Activated CD8-positive, alpha-beta T cell treated with anti-CD3 and anti-CD28 coated beads for 36 hours (primary cell): Measurements from ENCODE around the gene CCS. TPM values are rescaled to one million over a fixed set of nuclear protein-coding genes. Genes with fewer than 3 reads are reported as not detected.

Experiments used
- ATAC-seq: fragments of 200-7000 bp; cut with Tn5 transposase; one replicate; pipeline ENCODE4 v1.10.0; 2021; ENCODE audit warnings: mild to moderate bottlenecking, moderate library complexity
- CTCF ChIA-PET: fragments of 350-600 bp; sonication (Branson Sonifier 250); formaldehyde crosslinking; loops from one replicate; lab custom pipeline; 2021; ENCODE audit warnings: antibody characterized with exemption; lab: Charles Lee
- POLR2A ChIA-PET: fragments of 350-600 bp; sonication (Branson Sonifier 250); formaldehyde crosslinking; loops from one replicate; lab custom pipeline; 2021; ENCODE audit warnings: antibody characterized with exemption; lab: Charles Lee
- DNase-seq: peaks from one replicate; pipeline ENCODE4 v3.0.0-alpha.2; 2020
- H3K27ac Mint-ChIP-seq: one replicate; pipeline ENCODE4 v1.8.0; 2021; ENCODE audit warnings: mild to moderate bottlenecking, mixed read lengths
- H3K27me3 Mint-ChIP-seq: one replicate; pipeline ENCODE4 v1.8.0; 2021; ENCODE audit warnings: mixed read lengths
- H3K36me3 Mint-ChIP-seq: one replicate; pipeline ENCODE4 v1.8.0; 2021; ENCODE audit warnings: low read depth, mixed read lengths
- H3K4me1 Mint-ChIP-seq: one replicate; pipeline ENCODE4 v1.8.0; 2021; ENCODE audit warnings: low read depth, mixed read lengths
- H3K4me3 Mint-ChIP-seq: one replicate; pipeline ENCODE4 v1.8.0; 2021; ENCODE audit warnings: mild to moderate bottlenecking, moderate library complexity, mixed read lengths
- H3K9me3 Mint-ChIP-seq: one replicate; pipeline ENCODE4 v1.8.0; 2021; ENCODE audit warnings: mixed read lengths
- CTCF ChIP-seq: fragments of 200-600 bp; IDR thresholded peaks from one replicate; pipeline ENCODE4 v1.8.0; 2022; ENCODE audit warnings: antibody characterized with exemption, mild to moderate bottlenecking
- intact Hi-C: fragments of 100-400 bp; cut with micrococcal nuclease; formaldehyde crosslinking; loops from one replicate; pipeline ENCODE4 v1.10.0; 2022
- total RNA-seq, 2 experiments: library from RNA; stranded (reverse); gene quantifications; one replicate each; pipeline ENCODE4 v1.2.3, GENCODE V29; 2021

The CCS gene
- total RNA-seq, 2 experiments from 2014 or later = 22.0 to 25.6 TPM

- ChIA-PET POLR2A (interaction anchor here (0.7 to 1.8 kb wide), 5 partner anchors 11 to 33 kb away, joined by 3 to 8 read pairs (median 4); no protein-coding TSS in a partner anchor), CTCF (no interaction called here)
- ATAC-seq (no peak), DNase-seq (no peak)
- peaks cover 19% of the 10 kb centered on the region for H3K36me3 Mint-ChIP-seq
- no peak for TF ChIP-seq CTCF
- no peak overlapping the region for H3K27ac Mint-ChIP-seq
- H3K27me3 Mint-ChIP-seq = no peaks in the 10 kb centered on the region
- intact Hi-C loops = no loop called here
- no peaks in the 10 kb centered on the region for H3K9me3 Mint-ChIP-seq
- H3K4me3 Mint-ChIP-seq = no peak overlapping the region
- H3K4me1 Mint-ChIP-seq = peaks cover 10% of the 10 kb centered on the region
These were observed 19.5 kb downstream of the CCS start for GRCh38 chr11:66612458-66612857.

- Mint-ChIP-seq H3K36me3 (peaks cover 35% of the 10 kb centered on the region), H3K4me3 (no peak overlapping the region), H3K9me3 (no peaks in the 10 kb centered on the region), H3K4me1 (peaks cover 20% of the 10 kb centered on the region), H3K27ac (no peak overlapping the region), H3K27me3 (no peaks in the 10 kb centered on the region)
- POLR2A ChIA-PET = interaction anchor here (0.9 to 2.0 kb wide), 5 partner anchors 10 to 64 kb away, joined by 3 to 9 read pairs (median 3); partner anchors contain the start of gene RBM4B
- CTCF ChIA-PET = no interaction called here
- no peak for ATAC-seq
- TF ChIP-seq CTCF = no peak
- no peak for DNase-seq
- intact Hi-C loops = no loop called here
These were observed 21.1 kb downstream of the CCS start for GRCh38 chr11:66614073-66614472.

- ChIA-PET CTCF (interaction anchor here (1.6 to 2.6 kb wide), 3 partner anchors 22 to 207 kb away, joined by 4 to 16 read pairs (median 13); partner anchors contain the start of genes RBM4 and RBM4B), POLR2A (interaction anchor here (0.8 to 16.1 kb wide), 13 partner anchors 9 to 546 kb away, joined by 3 to 558 read pairs (median 5); partner anchors contain the start of genes ACTN3, CCS, RBM4 and RBM4B)
- Mint-ChIP-seq H3K4me3 (peak within 1 kb of the TSS; percentile 93), H3K36me3 (peaks cover 54% of the 10 kb centered on the region), H3K9me3 (peaks cover 1% of the 10 kb centered on the region), H3K27ac (peak within 1 kb of the TSS; percentile 98), H3K4me1 (peaks cover 33% of the 10 kb centered on the region), H3K27me3 (no peaks in the 10 kb centered on the region)
- ATAC-seq (peak; percentile 96), DNase-seq (peak; percentile 99)
- intact Hi-C loops = loop anchor here (5.0 kb wide), 1 partner anchor 39 kb away; no protein-coding TSS in a partner anchor
- no peak for TF ChIP-seq CTCF
These were observed 23.6 kb downstream of the CCS start, which contains the start of gene RBM14 for GRCh38 chr11:66616379-66617154. Gene RBM14, plus strand, starts transcription at chr11:66616630. Its CDS starts 91 bp downstream, at chr11:66616721.

GRCh38 chr11:66617155-66617834 lies 24.3 kb downstream of the CCS start:
- intact Hi-C loops = loop anchor here (5.0 kb wide), 1 partner anchor 40 kb away; no protein-coding TSS in a partner anchor
- peaks cover 40% of the 10 kb centered on the region for H3K4me1 Mint-ChIP-seq
- peak overlapping the region; percentile 93 for H3K4me3 Mint-ChIP-seq
- H3K27ac Mint-ChIP-seq = peak overlapping the region; percentile 98
- POLR2A ChIA-PET = interaction anchor here (0.5 to 16.1 kb wide), 19 partner anchors 10 to 546 kb away, joined by 3 to 558 read pairs (median 4); partner anchors contain the start of genes ACTN3, CCS, RBM4 and RBM4B
- ATAC-seq = no peak
- no peaks in the 10 kb centered on the region for H3K27me3 Mint-ChIP-seq
- peak; percentile 16 for DNase-seq
- peaks cover 1% of the 10 kb centered on the region for H3K9me3 Mint-ChIP-seq
- CTCF ChIA-PET = interaction anchor here (0.9 to 2.6 kb wide), 5 partner anchors 14 to 208 kb away, joined by 3 to 16 read pairs (median 4); partner anchors contain the start of genes RBM4 and RBM4B
- TF ChIP-seq CTCF = no peak
- H3K36me3 Mint-ChIP-seq = peaks cover 61% of the 10 kb centered on the region
